CD4-positive, alpha-beta T cell treated with Interleukin-2 at 100 ng/mL for 4 hours (primary cell): ENCODE measurements around the gene THNSL1.
"Not testable (repeated sequence)": the region's sequence is repeated elsewhere in the genome, so short reads cannot be mapped to it uniquely, and the experiment has no call there.

ENCODE experiments used
- DNase-seq: peaks from one replicate; pipeline ENCODE4 v3.0.0-alpha.2; 2020; ENCODE audit warnings: low spot score

Gene THNSL1, protein sequence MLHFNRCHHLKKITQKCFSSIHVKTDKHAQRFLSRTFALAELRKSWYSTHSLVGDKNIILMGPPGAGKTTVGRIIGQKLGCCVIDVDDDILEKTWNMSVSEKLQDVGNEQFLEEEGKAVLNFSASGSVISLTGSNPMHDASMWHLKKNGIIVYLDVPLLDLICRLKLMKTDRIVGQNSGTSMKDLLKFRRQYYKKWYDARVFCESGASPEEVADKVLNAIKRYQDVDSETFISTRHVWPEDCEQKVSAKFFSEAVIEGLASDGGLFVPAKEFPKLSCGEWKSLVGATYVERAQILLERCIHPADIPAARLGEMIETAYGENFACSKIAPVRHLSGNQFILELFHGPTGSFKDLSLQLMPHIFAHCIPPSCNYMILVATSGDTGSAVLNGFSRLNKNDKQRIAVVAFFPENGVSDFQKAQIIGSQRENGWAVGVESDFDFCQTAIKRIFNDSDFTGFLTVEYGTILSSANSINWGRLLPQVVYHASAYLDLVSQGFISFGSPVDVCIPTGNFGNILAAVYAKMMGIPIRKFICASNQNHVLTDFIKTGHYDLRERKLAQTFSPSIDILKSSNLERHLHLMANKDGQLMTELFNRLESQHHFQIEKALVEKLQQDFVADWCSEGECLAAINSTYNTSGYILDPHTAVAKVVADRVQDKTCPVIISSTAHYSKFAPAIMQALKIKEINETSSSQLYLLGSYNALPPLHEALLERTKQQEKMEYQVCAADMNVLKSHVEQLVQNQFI

DNA sequence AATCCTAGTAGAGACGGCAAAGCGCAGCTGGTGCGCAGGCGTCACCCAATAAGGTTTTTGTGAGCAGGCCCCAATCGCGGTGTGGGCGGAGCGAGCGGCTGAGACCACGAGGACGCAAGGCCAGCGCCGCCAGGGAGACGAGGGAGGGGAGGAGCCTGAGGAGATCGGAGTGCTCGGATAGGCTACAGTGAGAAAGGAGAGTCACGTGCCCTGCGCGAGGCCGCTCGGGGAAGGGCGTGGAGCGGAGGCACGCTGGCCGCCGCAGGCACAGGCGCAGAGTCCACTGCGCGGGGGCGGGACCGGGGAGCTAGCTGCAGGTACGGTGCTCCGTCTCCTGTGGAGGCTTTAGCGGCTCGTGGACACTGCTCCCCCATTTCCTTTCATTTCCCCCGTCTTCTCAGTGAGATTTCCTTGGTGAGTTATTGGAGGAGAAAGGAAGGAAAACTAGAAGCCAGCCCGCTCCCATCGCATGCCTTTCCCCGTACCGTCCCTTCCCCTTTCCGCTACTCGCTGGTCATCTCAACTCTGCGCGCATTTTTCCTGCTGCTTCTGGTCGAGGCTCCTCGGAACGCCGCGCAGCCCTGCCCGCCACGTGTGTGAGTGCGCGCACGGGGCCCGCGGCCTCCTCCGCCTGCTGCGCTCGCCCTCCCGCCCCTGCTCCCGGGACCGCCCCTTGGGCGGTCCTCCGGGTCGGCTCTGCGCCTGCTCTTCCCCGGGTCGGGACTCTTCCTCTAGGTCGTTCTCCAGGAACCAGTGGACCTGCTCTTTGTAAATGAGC lies at the start of gene THNSL1:
Gene THNSL1, plus strand, starts transcription at position 237 of the 778 bp plus-strand sequence. CDS start 6,612 bp downstream, outside the sequence.
- DNase-seq = peak; percentile 98

- DNase-seq = no peak
Measured at GRCh38 chr10:24966962-24967481, 49.4 kb upstream of the THNSL1 start.

DNA sequence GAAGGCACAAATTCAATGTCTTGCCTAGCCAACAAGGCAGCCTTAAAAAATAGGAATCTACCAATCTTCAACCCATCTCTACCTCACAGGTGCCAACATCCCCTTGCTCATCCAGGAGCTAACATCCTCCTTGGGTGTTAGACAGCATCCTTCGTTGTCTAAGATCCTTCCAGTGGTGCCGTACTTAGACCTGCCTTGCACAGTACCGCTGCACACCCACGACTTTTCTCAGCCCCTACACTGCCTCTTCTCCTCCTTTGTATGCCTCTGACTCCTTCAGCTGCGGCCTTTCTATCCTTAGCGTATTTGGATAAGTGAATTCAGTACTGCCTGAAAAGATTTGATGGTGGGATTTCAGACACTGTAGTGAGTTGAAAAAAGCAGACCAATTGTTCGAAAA lies 48.1 kb upstream of the THNSL1 start:
- no peak for DNase-seq

DNA sequence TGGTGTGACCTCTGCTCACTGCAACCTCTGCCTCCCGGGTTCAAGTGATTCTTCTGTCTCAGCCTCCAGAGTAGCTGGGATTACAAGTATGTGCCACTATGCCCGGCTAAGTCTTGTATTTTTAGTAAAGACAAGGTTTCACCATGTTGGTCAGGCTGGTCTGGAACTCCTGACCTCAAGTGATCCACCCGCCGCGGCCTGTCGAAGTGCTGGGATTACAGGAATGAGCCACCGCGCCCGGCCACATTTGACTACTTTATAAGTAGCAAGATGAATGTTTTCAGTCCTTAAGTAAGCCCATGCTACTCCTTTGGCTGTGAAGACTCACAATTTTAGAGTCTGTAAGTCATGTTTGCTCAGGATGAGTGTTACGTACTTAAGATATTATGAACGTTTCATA lies 47.5 kb upstream of the THNSL1 start:
- DNase-seq = not testable (repeated sequence)

DNA sequence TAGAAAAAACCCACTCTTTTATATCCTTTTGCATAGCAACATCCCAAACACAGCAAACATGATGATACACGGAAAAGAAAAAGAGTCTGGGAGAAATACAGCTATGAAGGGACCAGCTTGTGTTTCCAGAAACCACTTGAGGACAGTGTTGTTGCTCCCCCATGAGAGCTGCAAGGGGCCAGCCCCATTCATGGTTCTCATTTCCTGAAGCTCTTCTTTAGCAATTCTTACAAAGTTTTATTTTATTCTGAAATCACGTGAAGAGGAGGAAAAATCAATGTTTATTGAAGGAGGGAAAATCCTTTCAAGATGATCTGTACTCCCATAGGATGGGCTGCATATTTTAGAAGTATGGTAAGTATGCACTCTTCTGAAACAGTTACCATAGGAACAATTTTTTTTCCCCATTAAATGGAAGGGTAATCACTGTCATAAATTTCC lies 46.6 kb upstream of the THNSL1 start:
- no peak for DNase-seq

GRCh38 chr10:24971374-24971773 lies 45.0 kb upstream of the THNSL1 start:
- DNase-seq = no peak

DNA sequence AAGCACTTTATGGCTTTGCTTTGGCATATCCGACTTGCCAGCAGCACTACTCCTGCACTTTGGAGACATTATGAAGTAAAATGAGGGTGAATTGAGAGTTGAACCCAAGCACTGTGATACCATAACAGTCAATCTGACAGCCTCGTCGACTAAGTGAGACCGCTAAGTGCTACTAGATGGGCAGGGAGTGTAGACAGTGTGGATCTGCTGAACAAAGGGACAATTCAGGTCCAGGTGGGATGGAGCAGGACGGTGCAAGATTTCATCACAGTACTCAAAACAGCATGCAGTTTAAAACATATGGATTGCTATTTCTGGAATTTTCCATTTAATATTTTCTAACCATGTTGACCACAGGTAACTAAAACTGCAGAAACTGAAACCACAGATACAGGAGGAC lies 43.2 kb upstream of the THNSL1 start:
- DNase-seq = no peak

DNA sequence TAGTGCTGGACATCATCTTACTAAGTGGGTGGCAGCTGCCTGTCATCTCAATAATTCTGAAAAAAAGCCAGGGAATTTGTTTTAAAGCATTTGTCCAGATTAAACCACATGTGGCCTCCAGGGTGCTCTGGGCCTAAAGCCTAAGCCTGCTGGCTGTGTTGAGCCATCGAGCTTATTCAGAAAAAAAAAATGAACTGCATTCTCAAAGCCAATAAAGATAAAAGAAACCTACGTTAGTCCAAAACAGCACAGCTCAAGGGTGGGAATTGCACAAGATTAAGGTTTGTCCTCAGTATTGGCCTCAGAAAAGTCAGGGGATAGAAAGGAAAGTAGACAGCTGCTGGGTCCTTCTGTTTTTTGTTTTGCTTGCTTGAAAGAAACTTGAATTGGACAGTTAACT lies 41.4 kb upstream of the THNSL1 start:
- no peak for DNase-seq

- no peak for DNase-seq
Measured at GRCh38 chr10:24979685-24980084, 36.7 kb upstream of the THNSL1 start.

GRCh38 chr10:24981161-24981710 lies 35.2 kb upstream of the THNSL1 start:
- no peak for DNase-seq

DNA sequence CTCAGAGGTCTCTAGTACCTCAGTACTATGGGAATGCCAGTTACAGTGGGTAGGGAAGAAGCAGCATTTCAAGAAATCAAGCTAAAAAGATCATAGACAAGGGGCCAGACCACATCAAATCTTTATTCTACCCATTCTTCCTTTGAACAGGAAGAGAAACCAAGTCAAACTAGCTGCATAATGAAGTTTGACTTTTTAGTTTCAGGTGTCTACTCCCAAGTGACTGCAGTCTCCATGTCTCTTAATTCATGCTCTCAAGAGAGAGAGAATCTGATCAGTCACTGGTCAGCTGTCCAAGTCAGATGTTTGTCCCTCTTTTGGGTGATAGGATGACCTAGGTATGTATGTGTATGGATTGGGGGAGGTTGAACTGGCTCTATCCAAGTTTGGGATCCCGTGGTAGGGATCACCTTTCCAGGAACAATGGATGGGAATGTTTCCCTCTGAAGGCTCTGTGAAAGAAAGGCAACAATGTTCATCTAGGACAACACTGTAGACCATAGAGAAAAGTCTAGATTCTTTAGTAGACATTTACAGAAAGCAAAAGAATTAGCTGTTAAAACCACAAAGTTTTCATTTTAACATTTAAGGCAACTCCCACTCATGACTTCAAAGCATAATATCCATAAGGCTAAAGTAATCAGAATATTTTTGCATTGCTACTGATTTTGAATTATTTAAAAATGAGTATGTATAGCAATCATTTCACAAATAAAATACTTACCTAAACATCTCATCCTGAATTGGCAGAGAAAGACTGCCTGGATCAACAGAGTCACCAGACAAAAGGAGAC lies 33.9 kb upstream of the THNSL1 start:
- DNase-seq = no peak

DNA sequence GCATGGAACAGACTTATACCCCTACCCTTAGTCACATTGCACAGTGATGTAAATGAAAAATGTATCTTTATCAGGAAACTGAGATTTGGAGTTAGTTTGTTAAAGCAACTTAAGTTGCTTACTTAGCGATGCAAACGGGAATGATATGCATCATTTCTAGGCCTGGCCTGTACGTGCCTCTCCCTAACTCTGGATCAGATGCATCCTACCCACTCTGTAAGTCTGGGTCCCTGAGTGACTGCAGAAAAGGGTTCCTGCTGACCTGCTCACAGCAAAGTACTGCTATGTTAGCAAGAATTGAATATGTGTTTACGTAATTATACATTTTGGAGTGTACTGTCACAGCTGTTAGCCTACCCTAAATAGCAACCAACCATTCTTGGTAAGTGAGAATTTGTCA lies 33.3 kb upstream of the THNSL1 start:
- no peak for DNase-seq

GRCh38 chr10:24983946-24984345 lies 32.5 kb upstream of the THNSL1 start:
- DNase-seq = no peak

DNA sequence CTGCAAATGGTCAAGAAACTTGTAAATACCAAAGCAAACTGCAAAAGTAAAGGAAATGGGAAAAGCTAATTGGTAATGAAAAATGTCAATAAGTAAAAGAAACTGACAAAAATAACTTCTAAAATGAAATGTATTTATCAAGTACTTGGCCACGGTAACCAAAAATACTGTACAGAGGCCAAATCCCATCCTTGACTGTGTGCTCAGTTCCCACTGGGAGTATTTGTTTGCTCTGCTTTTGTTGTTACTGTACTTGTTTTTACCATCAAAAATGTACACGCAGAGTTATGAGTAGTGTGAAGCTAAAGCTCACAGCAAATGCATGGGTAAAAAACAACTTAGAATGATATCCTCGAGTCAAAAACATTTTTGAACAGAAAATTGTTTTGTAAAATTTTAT lies 31.5 kb upstream of the THNSL1 start:
- DNase-seq = no peak

DNA sequence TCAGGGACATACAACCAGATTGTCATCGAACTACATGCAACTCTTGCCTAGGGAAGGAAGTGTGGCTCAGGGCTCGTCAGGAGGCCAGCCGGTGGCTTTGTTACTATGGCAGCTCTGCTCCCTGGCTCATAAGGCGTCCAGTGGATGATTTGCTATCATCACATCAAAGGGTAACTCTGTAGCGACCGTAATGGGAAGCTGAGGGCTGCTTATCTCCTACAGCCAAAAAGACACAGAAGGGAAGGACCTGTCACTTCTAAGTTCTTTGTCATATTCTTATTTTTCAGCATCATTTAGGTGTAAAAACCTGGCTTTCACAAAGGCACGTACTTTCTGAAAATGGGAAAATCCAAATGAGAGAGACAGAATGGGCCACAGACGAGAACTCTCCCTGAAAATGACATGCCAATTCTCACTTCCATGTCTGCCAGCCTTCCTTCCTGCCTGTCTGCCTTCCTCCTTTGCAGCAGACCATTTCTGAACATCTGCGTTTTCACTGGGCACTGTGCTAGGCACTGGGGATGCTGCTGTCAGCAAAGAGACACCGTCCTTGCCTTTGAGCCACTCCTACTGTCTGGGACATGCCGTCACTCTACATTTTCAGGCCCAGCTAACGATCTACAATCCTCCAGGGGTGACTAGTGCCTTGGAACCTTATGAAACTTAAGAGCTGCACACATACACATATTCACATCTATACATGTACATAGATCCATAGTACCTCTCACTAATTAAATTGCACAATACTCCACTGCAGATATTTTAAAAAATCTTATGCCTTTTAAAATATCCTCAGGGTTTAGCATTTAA lies 27.4 kb upstream of the THNSL1 start:
- no peak for DNase-seq

GRCh38 chr10:24989867-24990266 lies 26.5 kb upstream of the THNSL1 start:
- DNase-seq = no peak

GRCh38 chr10:24991298-24991697 lies 25.1 kb upstream of the THNSL1 start:
- DNase-seq = no peak

DNA sequence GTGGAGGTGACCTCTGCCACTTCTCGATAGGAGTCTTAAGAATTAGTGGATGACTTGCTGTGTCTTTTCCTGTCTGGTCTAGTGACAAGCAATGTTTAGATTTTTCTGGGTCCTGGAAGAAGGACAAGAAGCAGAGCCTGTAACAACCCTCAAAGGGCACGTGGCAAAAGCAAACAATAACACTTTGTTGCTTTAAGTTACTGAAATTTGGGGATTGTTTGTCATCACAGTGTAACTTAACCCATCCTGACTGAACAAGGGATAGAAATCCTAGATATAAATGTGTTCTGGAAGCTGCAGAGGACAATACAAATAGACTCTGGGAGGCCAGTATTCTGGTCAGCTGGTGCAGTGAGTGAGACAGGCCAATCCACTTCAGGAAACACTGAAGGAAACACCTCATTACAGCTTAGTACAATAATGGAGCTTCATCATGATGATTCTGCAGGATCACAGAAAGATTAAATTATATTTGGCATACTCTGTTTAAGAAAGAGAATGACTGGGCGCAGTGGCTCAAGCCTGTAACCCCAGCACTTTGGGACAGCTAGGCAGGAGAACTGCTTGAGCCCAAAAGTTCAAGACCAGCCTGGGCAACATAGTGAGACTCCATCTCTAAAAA lies 23.8 kb upstream of the THNSL1 start:
- no peak for DNase-seq

DNA sequence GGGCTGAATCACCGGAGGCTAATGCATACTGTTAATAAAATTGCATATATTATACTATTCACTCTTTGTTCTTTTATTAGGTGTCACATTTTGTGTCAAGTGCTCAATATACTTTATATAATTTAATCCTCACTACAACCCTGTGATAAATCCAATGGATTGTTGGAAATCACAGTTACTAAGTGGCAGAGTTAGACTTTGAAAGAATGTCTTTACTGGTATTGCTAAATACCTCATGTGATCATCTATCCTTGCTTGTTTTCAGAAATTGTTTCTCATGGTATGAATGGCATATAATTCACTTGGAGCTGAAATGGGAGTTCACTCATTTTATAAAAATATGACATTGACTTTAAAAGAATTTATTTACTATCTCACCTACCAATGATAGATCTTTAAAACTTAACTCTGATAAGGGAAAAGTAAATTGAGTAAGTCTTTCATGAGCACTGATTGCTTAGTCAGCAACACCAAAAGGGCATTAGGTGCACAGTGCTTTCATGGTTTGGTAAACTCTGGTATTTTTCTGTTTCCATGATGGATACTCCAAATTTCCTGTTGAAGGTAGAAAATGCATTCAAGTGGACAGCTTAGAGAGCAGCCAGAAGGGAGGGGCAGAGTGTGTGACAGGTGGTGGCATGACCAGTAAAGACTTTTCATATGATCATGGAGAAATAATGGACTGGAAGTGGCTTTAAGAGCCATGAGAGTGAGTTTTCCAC lies 23.0 kb upstream of the THNSL1 start:
- DNase-seq = no peak
